ENCODE measurements around the gene CENPB.
A peak's percentile ranks its signal among the peaks of the same experiment; 100 is the strongest.

Gene CENPB

DNA sequence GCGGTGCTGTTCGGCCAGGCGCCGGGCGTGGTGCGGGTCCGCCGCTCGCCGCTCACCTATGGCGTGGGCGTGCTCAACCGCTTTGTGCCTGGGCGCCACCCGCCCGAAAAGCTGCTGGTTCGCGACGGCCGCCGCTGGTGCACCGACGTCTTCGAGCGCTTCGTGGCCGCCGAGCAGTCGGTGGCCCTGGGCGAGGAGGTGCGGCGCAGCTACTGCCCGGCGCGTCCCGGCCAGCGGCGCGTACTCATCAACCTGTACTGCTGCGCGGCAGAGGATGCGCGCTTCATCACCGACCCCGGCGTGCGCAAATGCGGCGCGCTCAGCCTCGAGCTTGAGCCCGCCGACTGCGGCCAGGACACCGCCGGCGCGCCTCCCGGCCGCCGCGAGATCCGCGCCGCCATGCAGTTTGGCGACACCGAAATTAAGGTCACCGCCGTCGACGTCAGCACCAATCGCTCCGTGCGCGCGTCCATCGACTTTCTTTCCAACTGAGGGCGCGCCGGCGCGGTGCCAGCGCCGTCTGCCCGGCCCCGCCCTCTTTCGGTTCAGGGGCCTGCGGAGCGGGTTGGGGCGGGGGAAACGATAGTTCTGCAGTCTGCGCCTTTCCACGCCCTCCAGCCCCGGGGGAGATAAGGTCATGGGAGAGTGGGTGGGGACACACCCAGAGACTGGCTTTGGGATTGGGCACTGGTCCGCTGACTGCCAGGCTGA, 34.7 kb downstream of the CENPB start:
- Mint-ChIP-seq H3K4me1 (ENCODE audit: low read depth) (peaks cover 33% of the 10 kb centered on the region), H3K27ac (peak overlapping the region; percentile 31), H3K9me3 (no peaks in the 10 kb centered on the region), H3K27me3 (peaks cover 25% of the 10 kb centered on the region), H3K4me3 (peak overlapping the region; percentile 68), H3K36me3 (ENCODE audit: low read depth) (peaks cover 59% of the 10 kb centered on the region)
- intact Hi-C loops (cut with micrococcal nuclease), result loop anchor here (2.0 kb wide), 1 partner anchor 39 kb away; the partner anchor contains the start of gene SIGLEC1

- no peak overlapping the region for H3K4me3 Mint-ChIP-seq
- intact Hi-C loops (cut with micrococcal nuclease), result no loop called here
- no peak overlapping the region for H3K27ac Mint-ChIP-seq
- peaks cover 54% of the 10 kb centered on the region for H3K36me3 Mint-ChIP-seq (ENCODE audit: low read depth)
- no peaks in the 10 kb centered on the region for H3K9me3 Mint-ChIP-seq
- peaks cover 33% of the 10 kb centered on the region for H3K4me1 Mint-ChIP-seq (ENCODE audit: low read depth)
- H3K27me3 Mint-ChIP-seq, result peaks cover 30% of the 10 kb centered on the region
These were observed 35.2 kb downstream of the CENPB start for GRCh38 chr20:3751305-3751674.

- Mint-ChIP-seq H3K36me3 (ENCODE audit: low read depth) (peaks cover 40% of the 10 kb centered on the region), H3K27ac (no peak overlapping the region), H3K4me1 (ENCODE audit: low read depth) (peaks cover 35% of the 10 kb centered on the region), H3K4me3 (no peak overlapping the region), H3K9me3 (no peaks in the 10 kb centered on the region), H3K27me3 (peaks cover 44% of the 10 kb centered on the region)
- intact Hi-C loops (cut with micrococcal nuclease), result loop anchor here (2.0 kb wide), 1 partner anchor 73 kb away; no protein-coding TSS in a partner anchor
These were observed 36.6 kb downstream of the CENPB start for GRCh38 chr20:3749689-3750531.

- no peak overlapping the region for H3K27ac Mint-ChIP-seq
- intact Hi-C loops (cut with micrococcal nuclease), result loop anchor here (2.0 kb wide), 1 partner anchor 72 kb away; no protein-coding TSS in a partner anchor
These were observed 37.4 kb downstream of the CENPB start for GRCh38 chr20:3749087-3749688.

DNA sequence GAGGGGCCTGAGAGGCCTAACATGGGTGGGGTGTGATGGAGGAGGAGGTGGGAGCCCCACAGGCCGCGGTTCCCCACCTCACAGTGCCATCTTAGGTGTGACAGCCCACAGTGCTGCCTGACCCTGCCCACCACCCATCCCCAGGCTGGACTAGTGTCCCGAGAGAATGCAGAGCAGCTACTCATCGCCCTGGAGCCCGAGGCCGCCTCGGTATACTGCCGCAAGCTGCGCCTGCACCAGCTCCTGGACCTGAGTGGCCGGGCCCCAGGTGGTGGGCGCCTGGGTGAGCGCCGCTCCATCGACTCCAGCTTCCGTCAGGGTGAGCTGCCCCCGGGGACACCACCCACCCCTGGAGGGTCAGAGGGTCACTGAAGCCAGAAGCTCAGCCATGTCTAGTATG, 38.5 kb downstream of the CENPB start:
- Mint-ChIP-seq H3K27ac (no peak overlapping the region), H3K9me3 (no peaks in the 10 kb centered on the region), H3K27me3 (peaks cover 52% of the 10 kb centered on the region), H3K36me3 (ENCODE audit: low read depth) (peaks cover 24% of the 10 kb centered on the region), H3K4me1 (ENCODE audit: low read depth) (peaks cover 25% of the 10 kb centered on the region), H3K4me3 (no peak overlapping the region)
- intact Hi-C loops (cut with micrococcal nuclease), result loop anchor here (2.0 kb wide), 1 partner anchor 71 kb away; no protein-coding TSS in a partner anchor

More at GRCh38 chr20:3749087-3749688, 37.4 kb downstream of the CENPB start:
- H3K9me3 Mint-ChIP-seq, result no peaks in the 10 kb centered on the region
- peaks cover 35% of the 10 kb centered on the region for H3K4me1 Mint-ChIP-seq (ENCODE audit: low read depth)
- peaks cover 33% of the 10 kb centered on the region for H3K36me3 Mint-ChIP-seq (ENCODE audit: low read depth)
- no peak overlapping the region for H3K4me3 Mint-ChIP-seq
- H3K27me3 Mint-ChIP-seq, result peaks cover 52% of the 10 kb centered on the region

GRCh38 chr20:3747471-3747870, 39.1 kb downstream of the CENPB start:
- peaks cover 21% of the 10 kb centered on the region for H3K36me3 Mint-ChIP-seq (ENCODE audit: low read depth)
- intact Hi-C loops (cut with micrococcal nuclease), result no loop called here
- no peaks in the 10 kb centered on the region for H3K9me3 Mint-ChIP-seq
- H3K4me1 Mint-ChIP-seq (ENCODE audit: low read depth), result peaks cover 21% of the 10 kb centered on the region
- no peak overlapping the region for H3K27ac Mint-ChIP-seq
- H3K27me3 Mint-ChIP-seq, result peaks cover 52% of the 10 kb centered on the region
- H3K4me3 Mint-ChIP-seq, result no peak overlapping the region

DNA sequence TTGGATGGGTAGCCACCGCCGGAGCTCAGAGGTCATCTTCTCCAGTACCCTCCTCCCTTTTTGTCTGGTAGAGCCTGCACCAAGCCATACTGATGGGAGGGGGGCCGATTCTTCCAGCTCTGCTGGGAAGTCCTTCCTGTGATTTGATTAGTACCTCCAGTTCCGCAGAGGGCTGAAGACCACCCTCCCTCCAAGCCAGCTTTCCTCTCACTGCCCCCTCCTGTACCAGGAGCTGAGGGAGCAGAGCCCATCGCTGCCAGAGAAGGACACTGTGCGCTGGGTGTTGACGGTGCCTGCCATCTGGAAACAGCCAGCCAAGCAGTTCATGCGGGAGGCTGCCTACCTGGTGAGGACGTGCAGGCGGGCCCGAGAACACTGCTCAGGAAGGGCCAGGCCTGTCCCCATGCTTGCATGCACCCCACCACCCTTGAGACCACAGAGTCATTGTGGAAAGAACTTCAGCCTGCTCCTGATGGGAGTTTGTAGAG, 40.8 kb downstream of the CENPB start:
- peaks cover 3% of the 10 kb centered on the region for H3K36me3 Mint-ChIP-seq (ENCODE audit: low read depth)
- H3K27ac Mint-ChIP-seq, result no peak overlapping the region
- intact Hi-C loops (cut with micrococcal nuclease), result no loop called here
- no peaks in the 10 kb centered on the region for H3K9me3 Mint-ChIP-seq
- H3K4me1 Mint-ChIP-seq (ENCODE audit: low read depth), result peaks cover 16% of the 10 kb centered on the region
- peaks cover 54% of the 10 kb centered on the region for H3K27me3 Mint-ChIP-seq
- H3K4me3 Mint-ChIP-seq, result peak overlapping the region; percentile 58

DNA sequence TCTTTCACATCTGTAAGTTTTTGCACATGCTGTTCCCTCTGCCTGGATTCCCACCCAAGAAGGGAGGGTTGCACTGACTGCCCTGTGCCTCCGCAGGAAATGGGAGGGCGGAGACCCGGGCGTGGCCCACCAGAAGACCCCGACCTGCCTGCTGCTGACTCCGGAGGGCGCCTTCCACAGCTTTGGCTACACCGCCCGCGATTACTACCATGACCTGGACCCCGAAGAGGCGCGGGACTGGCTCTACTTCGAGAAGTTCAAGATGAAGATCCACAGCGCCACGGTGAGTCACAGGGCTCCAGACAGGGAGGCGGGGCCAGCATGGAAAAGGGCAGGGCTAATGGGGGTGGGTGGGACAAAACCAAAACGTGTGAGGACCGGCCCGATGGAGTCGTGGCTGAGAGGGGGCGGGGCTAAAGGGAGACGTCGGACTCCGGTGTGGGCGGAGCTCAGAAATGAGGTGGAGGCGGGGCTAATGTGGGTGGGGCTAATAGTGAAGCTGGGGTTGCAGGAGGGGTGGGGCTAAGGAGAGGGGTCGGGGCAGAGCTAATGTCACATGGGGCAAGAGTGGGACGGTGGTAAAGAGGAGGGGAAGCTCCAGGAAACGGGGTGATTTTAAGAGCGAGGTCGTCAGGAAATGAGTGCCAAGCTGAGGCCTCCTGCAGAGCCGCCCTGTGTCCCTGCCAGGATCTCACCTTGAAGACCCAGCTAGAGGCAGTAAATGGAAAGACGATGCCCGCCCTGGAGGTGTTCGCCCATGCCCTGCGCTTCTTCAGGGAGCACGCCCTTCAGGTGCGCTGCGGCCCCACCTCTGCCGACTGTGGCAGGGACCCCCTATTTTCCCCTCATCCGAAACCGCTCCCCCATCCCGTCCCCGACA, 41.5 kb downstream of the CENPB start:
- Mint-ChIP-seq H3K4me1 (ENCODE audit: low read depth) (peaks cover 16% of the 10 kb centered on the region), H3K4me3 (peak overlapping the region; percentile 64), H3K36me3 (ENCODE audit: low read depth) (no peaks in the 10 kb centered on the region), H3K9me3 (no peaks in the 10 kb centered on the region), H3K27me3 (peaks cover 56% of the 10 kb centered on the region), H3K27ac (peak overlapping the region; percentile 49)
- intact Hi-C loops (cut with micrococcal nuclease), result no loop called here

DNA sequence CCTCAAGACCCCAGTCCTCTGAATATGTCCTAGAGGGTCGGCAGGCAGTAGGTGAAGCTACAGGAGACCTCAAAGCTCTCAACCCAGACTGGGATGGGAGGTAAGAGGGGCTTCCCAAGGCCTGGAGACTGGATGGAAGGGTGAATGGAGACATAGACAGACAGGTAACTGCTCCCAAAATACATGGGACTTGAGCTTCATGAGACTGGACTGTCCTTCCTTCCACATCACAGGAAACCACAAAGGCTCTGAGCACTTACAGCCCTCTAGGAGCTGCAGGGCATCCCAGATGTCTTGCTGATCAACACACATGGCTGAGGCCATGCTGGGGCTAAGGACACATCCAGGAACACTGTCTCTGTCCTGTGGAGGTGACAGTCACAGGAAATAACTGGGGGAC, 42.5 kb downstream of the CENPB start:
- intact Hi-C loops (cut with micrococcal nuclease), result no loop called here
- Mint-ChIP-seq H3K27ac (no peak overlapping the region), H3K27me3 (peaks cover 52% of the 10 kb centered on the region), H3K9me3 (no peaks in the 10 kb centered on the region), H3K4me3 (no peak overlapping the region), H3K36me3 (ENCODE audit: low read depth) (no peaks in the 10 kb centered on the region), H3K4me1 (ENCODE audit: low read depth) (peaks cover 16% of the 10 kb centered on the region)

- Mint-ChIP-seq H3K4me3 (no peak overlapping the region), H3K36me3 (ENCODE audit: low read depth) (no peaks in the 10 kb centered on the region)
These were observed 43.3 kb downstream of the CENPB start for GRCh38 chr20:3743251-3743650.

DNA sequence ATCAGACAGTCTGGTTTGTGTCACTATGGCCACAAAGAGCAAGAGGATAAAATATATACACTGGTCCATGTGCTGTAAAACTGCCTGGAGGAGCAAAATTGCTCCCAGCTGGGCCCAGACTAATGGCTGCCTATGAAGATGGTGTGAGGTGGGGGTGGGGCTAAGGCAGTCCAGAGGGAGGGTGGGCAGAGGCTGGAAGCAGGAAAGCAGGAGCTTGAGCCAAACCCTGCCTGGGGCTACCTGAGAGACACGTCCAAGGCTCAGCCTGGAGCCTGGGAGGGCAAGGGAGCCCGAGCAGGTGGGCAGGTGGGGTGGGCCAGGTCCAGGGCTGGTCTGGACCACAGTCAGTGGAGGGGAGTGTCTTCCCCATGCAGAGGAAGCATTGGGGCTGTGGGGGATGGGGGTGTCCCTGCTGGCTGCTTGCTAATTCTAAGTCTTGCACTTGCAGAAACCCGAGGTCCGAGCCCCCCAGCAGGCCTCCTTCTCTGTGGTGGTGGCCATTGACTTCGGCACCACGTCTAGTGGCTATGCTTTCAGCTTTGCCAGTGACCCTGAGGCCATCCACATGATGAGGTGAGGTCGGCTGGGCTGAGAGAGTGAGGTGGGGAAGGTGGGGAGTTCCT, 44.6 kb downstream of the CENPB start:
- H3K4me3 Mint-ChIP-seq, result no peak overlapping the region
- H3K27ac Mint-ChIP-seq, result no peak overlapping the region
- no peaks in the 10 kb centered on the region for H3K9me3 Mint-ChIP-seq
- H3K27me3 Mint-ChIP-seq, result peaks cover 36% of the 10 kb centered on the region
- intact Hi-C loops (cut with micrococcal nuclease), result no loop called here
- H3K4me1 Mint-ChIP-seq (ENCODE audit: low read depth), result peaks cover 16% of the 10 kb centered on the region
- no peaks in the 10 kb centered on the region for H3K36me3 Mint-ChIP-seq (ENCODE audit: low read depth)

More at GRCh38 chr20:3743251-3743650, 43.3 kb downstream of the CENPB start:
- Mint-ChIP-seq H3K9me3 (no peaks in the 10 kb centered on the region), H3K4me1 (ENCODE audit: low read depth) (peaks cover 16% of the 10 kb centered on the region), H3K27me3 (peaks cover 44% of the 10 kb centered on the region), H3K27ac (no peak overlapping the region)
- intact Hi-C loops (cut with micrococcal nuclease), result no loop called here

DNA sequence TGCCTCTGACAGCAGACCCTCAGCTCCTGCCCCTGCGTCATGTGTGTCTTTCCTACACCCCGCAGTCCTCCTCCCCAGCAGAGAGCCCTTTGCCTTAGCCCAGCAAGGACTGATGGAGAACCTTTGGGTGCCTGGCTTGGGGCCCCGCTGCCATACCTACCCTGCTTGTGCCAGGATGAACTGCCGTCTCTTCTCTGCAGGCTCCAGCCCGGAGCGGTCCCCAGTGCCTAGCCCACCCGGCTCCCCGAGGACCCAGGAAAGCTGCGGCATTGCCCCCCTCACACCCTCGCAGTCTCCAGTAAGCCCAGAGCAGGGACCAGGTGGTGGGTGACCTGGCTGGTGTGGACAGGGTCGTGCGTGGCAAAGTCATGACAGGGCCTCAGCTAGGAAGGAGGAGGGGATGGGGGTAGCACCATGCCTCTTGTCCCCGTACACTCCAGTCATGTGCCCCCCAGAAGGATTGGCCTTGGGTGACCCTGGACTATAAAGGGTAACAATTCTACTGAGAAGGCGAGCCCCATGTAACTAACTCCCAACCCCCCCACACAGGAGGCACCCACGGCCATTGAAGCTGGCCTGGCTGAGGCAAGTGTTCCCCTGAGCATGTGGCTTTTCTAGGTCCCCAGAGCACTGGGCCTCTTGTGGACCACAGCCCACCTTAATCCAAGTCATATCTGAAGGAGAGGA, 45.8 kb downstream of the CENPB start:
- Mint-ChIP-seq H3K9me3 (no peaks in the 10 kb centered on the region), H3K36me3 (ENCODE audit: low read depth) (no peaks in the 10 kb centered on the region), H3K27ac (no peak overlapping the region), H3K27me3 (peaks cover 25% of the 10 kb centered on the region), H3K4me1 (ENCODE audit: low read depth) (peaks cover 15% of the 10 kb centered on the region), H3K4me3 (no peak overlapping the region)
- intact Hi-C loops (cut with micrococcal nuclease), result no loop called here

All from dendritic cell treated with granulocyte-macrophage colony-stimulating factor and Interleukin-4, amounts not matched to agents 40 ng/mL and 50 ng/mL, for 4 days (primary cell).